ENCODE data around the gene MS4A6E.

DNA sequence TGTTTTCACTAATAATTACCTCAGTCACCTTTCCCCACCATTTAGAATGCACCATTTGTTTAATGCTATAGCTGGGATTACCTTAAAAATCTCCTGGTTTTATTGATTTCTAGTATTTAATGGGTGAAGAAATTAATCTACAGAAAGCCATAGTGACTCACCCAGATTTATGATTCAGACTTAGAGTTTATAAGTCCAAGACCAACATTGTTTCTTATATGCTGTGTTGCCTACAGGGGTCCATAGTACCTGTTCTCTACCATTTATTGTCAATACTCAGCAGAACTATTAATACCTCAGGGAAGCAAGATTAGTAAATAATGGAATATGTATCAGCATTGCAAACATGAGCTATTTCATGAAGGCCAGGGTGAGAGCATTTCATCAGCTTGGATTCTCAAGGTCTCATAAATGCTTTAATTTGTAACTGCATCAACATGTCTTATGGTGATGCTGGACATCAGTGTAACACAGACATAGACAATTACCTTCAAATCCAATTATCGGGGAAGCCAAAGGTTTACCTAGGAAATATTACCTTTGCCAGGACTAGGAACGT lies 43.3 kb downstream of the MS4A6E start:
- TF ChIP-seq, protein P1, sequence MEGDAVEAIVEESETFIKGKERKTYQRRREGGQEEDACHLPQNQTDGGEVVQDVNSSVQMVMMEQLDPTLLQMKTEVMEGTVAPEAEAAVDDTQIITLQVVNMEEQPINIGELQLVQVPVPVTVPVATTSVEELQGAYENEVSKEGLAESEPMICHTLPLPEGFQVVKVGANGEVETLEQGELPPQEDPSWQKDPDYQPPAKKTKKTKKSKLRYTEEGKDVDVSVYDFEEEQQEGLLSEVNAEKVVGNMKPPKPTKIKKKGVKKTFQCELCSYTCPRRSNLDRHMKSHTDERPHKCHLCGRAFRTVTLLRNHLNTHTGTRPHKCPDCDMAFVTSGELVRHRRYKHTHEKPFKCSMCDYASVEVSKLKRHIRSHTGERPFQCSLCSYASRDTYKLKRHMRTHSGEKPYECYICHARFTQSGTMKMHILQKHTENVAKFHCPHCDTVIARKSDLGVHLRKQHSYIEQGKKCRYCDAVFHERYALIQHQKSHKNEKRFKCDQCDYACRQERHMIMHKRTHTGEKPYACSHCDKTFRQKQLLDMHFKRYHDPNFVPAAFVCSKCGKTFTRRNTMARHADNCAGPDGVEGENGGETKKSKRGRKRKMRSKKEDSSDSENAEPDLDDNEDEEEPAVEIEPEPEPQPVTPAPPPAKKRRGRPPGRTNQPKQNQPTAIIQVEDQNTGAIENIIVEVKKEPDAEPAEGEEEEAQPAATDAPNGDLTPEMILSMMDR (IDR thresholded peaks at IDR 0.05) = no peak
- no peak for TF ChIP-seq ZFX (IDR thresholded peaks at IDR 0.05; ENCODE audit: borderline replicate concordance)

Measured in 22Rv1 (cell line).